GM19023 (cell line): ENCODE data around the gene BORA.
"Not testable (repeated sequence)": the region's sequence is repeated elsewhere in the genome, so short reads cannot be mapped to it uniquely, and the experiment has no call there.

Experiments used
- ATAC-seq: cut with Tn5 transposase; IDR thresholded peaks from one replicate; pipeline ENCODE4 v1.9.1; 2021; ENCODE audit warnings: mild to moderate bottlenecking, moderate library complexity; ENCODE audit not compliant: unreplicated experiment

BORA gene

DNA sequence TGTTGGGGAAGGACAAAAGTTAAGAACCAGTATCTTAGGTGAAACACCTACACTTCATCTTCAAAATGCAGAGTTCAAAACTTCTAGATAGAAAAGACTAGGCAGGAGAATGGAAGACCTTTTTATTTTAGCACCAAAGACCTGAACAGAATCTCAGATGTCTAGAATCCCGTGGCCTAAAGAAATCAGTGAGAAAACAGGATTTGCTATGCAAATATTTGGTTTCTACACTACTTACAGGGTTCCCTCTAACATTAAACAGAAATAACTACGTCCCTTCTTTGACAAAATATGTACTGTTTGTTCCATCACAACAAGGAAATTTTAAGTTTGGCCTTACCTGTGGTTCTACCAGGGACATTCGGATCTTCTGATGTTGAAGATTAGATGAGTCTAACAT lies 32.5 kb downstream of the BORA start:
- ATAC-seq: no peak

- ATAC-seq: no peak
Measured at GRCh38 chr13:72763411-72763810, 35.7 kb downstream of the BORA start.

GRCh38 chr13:72774019-72774418 lies 46.3 kb downstream of the BORA start:
- ATAC-seq: no peak

DNA sequence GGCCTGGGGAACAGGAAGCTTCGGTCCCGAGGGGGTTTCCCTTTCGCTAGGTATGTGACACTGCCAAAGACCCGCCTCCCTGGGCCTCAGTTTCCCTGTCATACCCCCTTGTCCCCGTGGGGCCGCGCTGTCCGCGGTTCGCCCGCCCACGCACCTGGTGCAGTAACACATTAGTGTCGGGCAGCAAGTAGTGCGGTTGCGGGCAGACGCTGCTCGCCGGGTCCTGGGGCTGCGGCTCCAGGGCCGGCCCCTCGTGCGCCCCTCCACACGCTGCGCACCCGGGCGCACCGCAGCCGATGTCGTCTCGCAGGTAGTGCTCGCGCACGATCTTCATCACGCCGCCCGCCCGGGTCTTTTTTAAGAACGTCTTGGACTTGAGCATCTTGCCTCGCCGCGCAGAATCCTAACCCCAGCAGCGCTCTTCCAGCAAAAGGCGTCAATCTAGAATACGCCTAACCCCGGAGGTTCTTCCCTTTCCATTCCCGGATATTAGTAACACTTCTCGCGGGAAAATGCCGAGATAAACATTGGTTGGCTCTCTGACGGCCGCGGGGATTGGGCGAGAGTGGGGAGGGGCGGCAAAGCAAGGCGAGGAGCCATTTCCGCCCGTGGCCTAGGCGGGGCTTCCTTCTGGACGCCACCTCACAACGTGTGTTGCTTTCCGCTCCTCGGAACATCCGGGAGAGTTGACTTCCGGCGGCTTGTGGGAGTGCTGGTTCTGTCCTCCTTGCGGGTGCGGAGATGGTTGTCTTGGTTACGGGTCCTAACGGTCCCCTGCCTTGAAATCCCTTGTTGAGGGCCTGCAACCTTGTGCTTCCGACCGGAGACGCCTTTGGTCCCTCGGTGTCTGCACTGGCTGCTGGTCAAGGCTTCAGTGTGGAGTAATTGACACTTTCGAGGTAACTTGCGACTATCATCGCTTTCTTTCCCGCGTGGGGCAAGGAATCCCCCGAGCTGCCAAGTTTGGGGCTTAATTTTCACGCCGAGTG lies 54.0 kb downstream of the BORA start, which contains the start of the genes DIS3 and PIBF1:
TSS of gene DIS3 (minus strand) at position 450 of the 989 bp plus-strand sequence. CDS start at position 382, 68 bp downstream.
TSS of gene PIBF1 (plus strand) at position 683 of the 989 bp plus-strand sequence. CDS start 1,337 bp downstream, outside the sequence.
- peak; percentile 96 for ATAC-seq

- ATAC-seq: no peak
Measured at GRCh38 chr13:72782717-72783116, 55.0 kb downstream of the BORA start.

- not testable (repeated sequence) for ATAC-seq
Measured at GRCh38 chr13:72784679-72785078, 57.0 kb downstream of the BORA start.

DNA sequence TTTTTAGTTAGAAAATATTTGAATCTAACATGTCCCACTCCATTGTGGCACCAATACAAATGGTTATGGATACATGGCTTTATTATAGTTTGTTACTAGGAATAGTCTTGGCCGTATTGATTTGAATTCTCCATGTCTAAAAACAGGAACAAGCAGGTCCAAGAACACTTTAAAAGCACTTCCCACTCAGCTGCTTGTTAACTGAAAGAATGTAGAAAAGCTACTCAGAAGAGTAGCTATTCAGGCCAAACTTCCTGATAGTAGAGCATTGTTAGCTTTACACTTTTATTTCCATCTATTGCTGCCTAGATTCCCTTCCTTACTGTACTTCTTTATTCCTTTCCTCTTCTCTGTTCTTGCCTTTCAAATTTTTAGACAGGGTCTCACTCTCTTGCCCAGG lies 61.1 kb downstream of the BORA start:
- no peak for ATAC-seq

GRCh38 chr13:72792640-72793039 lies 64.9 kb downstream of the BORA start:
- ATAC-seq: no peak

GRCh38 chr13:72798817-72799216 lies 71.1 kb downstream of the BORA start:
- no peak for ATAC-seq

GRCh38 chr13:72804301-72804700 lies 76.6 kb downstream of the BORA start:
- no peak for ATAC-seq
